Neural crest cell (in vitro differentiated cells): Measurements from ENCODE around the gene PIK3C2G. TPM values are rescaled to one million over a fixed set of nuclear protein-coding genes. Genes with fewer than 3 reads are reported as not detected.

Experiments used
- DNase-seq: peaks from one replicate; pipeline ENCODE4 v3.0.0; 2021; ENCODE audit warnings: low read depth, mixed read lengths, low spot score
- H3K27ac Mint-ChIP-seq: one replicate; pipeline ENCODE4 v1.8.0; 2021; ENCODE audit warnings: mild to moderate bottlenecking, mixed read lengths; ENCODE audit not compliant: unreplicated experiment
- H3K27me3 Mint-ChIP-seq: 2 replicates; pipeline ENCODE4 v1.8.0; 2021; ENCODE audit warnings: low read depth, mild to moderate bottlenecking, mixed read lengths
- H3K36me3 Mint-ChIP-seq: 2 replicates; pipeline ENCODE4 v1.8.0; 2021; ENCODE audit warnings: low read depth, mild to moderate bottlenecking, mixed read lengths
- H3K4me1 Mint-ChIP-seq: 2 replicates; pipeline ENCODE4 v1.8.0; 2021; ENCODE audit warnings: mixed read lengths
- H3K4me3 Mint-ChIP-seq: one replicate; pipeline ENCODE4 v1.8.0; 2021; ENCODE audit warnings: mild to moderate bottlenecking, mixed read lengths
- H3K9me3 Mint-ChIP-seq: 2 replicates; pipeline ENCODE4 v1.8.0; 2021; ENCODE audit warnings: mixed read lengths
- CTCF ChIP-seq: fragments of 200-600 bp; sonication (generic); conservative IDR thresholded peaks from 2 replicates; pipeline ENCODE4 v1.5.0; 2021; ENCODE audit warnings: antibody characterized with exemption, mild to moderate bottlenecking
- total RNA-seq: library from RNA; stranded (reverse); gene quantifications from 2 replicates; pipeline ENCODE4 v1.2.1, GENCODE V29; 2021

The PIK3C2G gene
- total RNA-seq, 1 donor from 2014 or later = not detected

DNA sequence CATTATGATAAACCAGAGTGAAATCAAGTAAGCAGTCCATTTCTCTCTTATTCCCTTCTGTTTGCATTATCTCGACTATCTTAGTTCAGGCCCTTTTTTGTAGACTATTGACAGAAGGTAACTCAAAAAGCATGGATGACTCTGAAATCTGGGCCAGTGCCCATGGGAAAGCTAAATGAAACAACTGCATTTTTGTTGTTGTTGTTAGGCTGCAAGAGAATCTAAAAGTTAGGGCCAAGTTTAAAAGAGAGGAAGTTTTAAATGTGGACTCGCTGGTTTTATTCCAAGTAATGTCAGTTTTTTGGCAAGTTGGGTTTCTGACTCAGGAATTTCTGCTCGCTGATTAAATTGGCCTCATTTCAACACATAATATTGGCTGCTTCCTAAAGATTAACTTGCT, 201.1 kb downstream of the PIK3C2G start:
- Mint-ChIP-seq H3K4me1 (no peaks in the 10 kb centered on the region), H3K36me3 (no peaks in the 10 kb centered on the region), H3K9me3 (no peaks in the 10 kb centered on the region), H3K27ac (no peak overlapping the region), H3K4me3 (no peak overlapping the region), H3K27me3 (peaks cover 1% of the 10 kb centered on the region)
- no peak for DNase-seq
- TF ChIP-seq CTCF = no peak

DNA sequence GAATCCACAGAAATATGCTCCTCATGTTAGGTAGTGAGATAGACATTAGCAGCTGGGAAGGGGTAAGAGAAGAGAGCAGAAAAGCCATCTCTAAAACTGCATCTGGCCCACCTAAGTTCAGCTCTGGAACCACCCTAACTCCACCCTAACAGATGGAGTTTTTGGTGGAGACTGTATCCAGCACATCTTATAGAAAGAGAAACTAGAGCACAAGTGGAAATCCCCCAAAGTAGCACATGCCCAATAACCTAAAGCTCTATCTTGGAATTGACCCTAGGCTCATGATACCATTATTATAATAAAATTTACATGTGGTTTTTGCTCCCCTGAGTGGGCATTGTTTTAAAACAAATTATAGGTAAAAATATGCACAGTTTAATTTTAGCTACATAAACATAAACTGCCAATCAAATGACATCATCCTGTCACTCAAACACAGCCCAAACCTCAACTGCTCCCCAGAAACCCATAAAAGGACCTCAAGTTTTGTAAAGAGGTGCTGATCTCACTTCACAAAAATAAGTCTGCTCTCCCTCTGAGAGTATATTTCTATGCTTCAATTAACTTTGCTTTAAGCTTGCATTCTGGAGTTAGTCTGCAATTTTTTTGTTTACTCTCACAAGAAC, 206.4 kb downstream of the PIK3C2G start:
- H3K27ac Mint-ChIP-seq = no peak overlapping the region

GRCh38 chr12:18468246-18469075, 207.1 kb downstream of the PIK3C2G start:
- Mint-ChIP-seq H3K4me1 (peaks cover 11% of the 10 kb centered on the region), H3K4me3 (no peak overlapping the region)

More for the DNA sequence above, 206.4 kb downstream of the PIK3C2G start:
- TF ChIP-seq CTCF = no peak
- Mint-ChIP-seq H3K4me3 (no peak overlapping the region), H3K27me3 (peaks cover 16% of the 10 kb centered on the region), H3K4me1 (peaks cover 11% of the 10 kb centered on the region), H3K9me3 (no peaks in the 10 kb centered on the region), H3K36me3 (no peaks in the 10 kb centered on the region)
- DNase-seq = no peak

GRCh38 chr12:18470251-18470650, 208.9 kb downstream of the PIK3C2G start:
- no peak for TF ChIP-seq CTCF
- Mint-ChIP-seq H3K27me3 (peaks cover 21% of the 10 kb centered on the region), H3K27ac (no peak overlapping the region)

More at GRCh38 chr12:18468246-18469075, 207.1 kb downstream of the PIK3C2G start:
- H3K36me3 Mint-ChIP-seq = no peaks in the 10 kb centered on the region
- DNase-seq = no peak
- H3K27ac Mint-ChIP-seq = no peak overlapping the region
- peaks cover 3% of the 10 kb centered on the region for H3K9me3 Mint-ChIP-seq
- no peak for TF ChIP-seq CTCF
- peaks cover 21% of the 10 kb centered on the region for H3K27me3 Mint-ChIP-seq

GRCh38 chr12:18472304-18472703, 211.0 kb downstream of the PIK3C2G start:
- Mint-ChIP-seq H3K4me3 (no peak overlapping the region), H3K9me3 (peaks cover 3% of the 10 kb centered on the region), H3K36me3 (no peaks in the 10 kb centered on the region), H3K27me3 (peaks cover 21% of the 10 kb centered on the region), H3K27ac (no peak overlapping the region), H3K4me1 (peaks cover 11% of the 10 kb centered on the region)
- TF ChIP-seq CTCF = no peak
- DNase-seq = no peak

More at GRCh38 chr12:18470251-18470650, 208.9 kb downstream of the PIK3C2G start:
- Mint-ChIP-seq H3K9me3 (peaks cover 3% of the 10 kb centered on the region), H3K4me1 (peaks cover 11% of the 10 kb centered on the region), H3K4me3 (no peak overlapping the region), H3K36me3 (no peaks in the 10 kb centered on the region)
- DNase-seq = no peak
